GM21576 (cell line): Measurements from ENCODE around the gene SOCS7.
"Not testable (repeated sequence)": the region's sequence is repeated elsewhere in the genome, so short reads cannot be mapped to it uniquely, and the experiment has no call there.

Experiments used
- ATAC-seq: cut with Tn5 transposase; IDR thresholded peaks from one replicate; pipeline ENCODE4 v1.9.1; 2021; ENCODE audit warnings: mild to moderate bottlenecking, moderate library complexity; ENCODE audit not compliant: unreplicated experiment

SOCS7 gene

GRCh38 chr17:38434178-38434665 is 82.6 kb downstream of the SOCS7 start:
- no peak for ATAC-seq

- ATAC-seq: no peak
Observed at GRCh38 chr17:38435795-38436194, 84.2 kb downstream of the SOCS7 start.

DNA sequence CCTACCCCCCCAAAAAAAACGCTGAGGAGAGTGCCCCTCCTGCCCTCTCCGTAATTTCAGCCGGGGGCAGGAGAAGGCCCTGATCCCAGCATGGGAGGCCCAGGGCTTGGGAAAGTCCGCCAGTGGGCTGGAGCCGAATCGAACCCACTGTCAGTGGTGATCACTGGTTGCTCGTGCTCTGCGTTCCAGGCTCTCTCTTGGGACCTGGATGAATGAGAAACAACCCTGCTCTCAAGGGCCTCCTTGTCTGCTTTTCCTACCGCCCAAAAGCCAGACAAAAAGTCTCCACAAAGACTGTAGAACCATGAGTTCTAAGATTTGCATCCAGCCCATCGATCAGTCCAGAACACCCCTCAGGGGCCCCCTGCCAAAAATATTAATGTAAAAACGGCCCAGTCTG is 84.7 kb downstream of the SOCS7 start:
- no peak for ATAC-seq

GRCh38 chr17:38437313-38437712 is 85.7 kb downstream of the SOCS7 start:
- not testable (repeated sequence) for ATAC-seq

GRCh38 chr17:38439436-38439835 is 87.8 kb downstream of the SOCS7 start:
- no peak for ATAC-seq

DNA sequence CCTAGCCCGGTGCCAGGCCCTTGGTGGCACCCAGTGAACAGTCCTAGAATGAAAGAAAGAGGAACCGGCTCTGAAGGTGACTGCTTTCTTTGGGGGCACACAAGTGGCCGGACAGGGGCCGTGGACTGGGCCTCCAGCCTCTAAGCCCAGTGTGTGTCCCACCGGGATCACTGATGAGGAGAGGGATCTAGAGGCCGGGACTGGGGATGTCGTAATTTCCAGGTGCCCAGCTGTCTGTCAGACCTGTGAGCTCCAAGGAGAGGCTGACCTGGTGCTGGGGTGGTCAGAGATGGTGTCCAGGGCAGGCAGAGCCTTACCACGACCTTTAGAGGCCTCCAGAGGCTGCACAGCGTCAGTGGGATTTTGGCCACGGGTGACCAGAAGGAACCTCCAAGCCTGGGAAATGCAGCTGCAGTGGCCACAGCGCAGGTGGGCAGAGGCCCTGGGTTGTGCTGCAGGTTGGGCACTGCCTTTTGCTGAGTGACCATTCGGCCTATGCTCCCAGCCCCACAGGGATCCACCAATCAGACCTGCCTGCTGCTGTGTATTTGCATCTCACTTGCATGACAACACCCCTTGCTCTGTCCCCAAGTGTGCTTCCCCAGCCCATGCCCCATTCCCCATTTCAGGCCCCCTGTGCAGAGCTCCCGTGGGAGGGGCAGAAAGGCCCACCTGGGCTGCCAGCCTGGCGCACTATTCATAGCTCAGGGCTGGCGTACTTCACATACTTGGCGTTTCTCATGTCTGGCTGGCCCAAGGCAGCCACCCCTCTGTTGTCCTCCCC is 89.2 kb downstream of the SOCS7 start:
- no peak for ATAC-seq

- ATAC-seq: no peak
Observed at GRCh38 chr17:38441429-38442061, 89.9 kb downstream of the SOCS7 start.

GRCh38 chr17:38442548-38442947 is 90.9 kb downstream of the SOCS7 start:
- ATAC-seq: no peak

GRCh38 chr17:38443356-38444031 is 91.8 kb downstream of the SOCS7 start:
- ATAC-seq: no peak

GRCh38 chr17:38444151-38444550 is 92.5 kb downstream of the SOCS7 start:
- ATAC-seq: no peak

DNA sequence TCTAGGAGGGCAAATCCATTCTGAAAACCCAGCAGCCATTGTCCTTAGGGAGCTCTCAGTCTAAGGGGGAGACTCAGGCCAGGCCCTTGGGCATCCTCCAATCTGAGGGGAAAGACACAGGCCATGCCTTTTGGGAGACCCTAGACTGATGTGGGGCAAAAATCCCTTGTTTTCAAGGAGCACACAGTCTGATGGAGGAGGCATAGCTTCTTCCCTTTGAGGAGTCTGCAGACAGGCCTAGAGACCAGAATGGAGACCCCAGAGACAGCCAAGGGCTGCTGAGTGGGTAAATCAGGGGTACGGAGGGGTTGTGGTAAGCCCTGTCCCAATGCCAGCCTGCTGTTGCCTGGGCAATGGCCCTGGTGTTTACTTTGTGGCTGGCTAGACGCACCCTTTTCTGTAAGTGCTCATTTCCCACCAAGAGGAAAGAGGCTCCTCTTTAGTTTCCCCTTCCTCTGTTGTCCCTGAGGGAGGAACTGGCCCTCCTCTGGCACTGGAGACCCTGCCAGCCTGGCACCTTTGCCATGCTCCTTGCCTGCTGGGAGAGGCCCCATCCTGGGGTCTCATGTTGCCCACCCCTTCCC is 96.0 kb downstream of the SOCS7 start:
- no peak for ATAC-seq

GRCh38 chr17:38448208-38448771 is 96.6 kb downstream of the SOCS7 start:
- no peak for ATAC-seq

- ATAC-seq: no peak
Observed at GRCh38 chr17:38449364-38449763, 97.7 kb downstream of the SOCS7 start.

- no peak for ATAC-seq
Observed at GRCh38 chr17:38450557-38451029, 98.9 kb downstream of the SOCS7 start.

DNA sequence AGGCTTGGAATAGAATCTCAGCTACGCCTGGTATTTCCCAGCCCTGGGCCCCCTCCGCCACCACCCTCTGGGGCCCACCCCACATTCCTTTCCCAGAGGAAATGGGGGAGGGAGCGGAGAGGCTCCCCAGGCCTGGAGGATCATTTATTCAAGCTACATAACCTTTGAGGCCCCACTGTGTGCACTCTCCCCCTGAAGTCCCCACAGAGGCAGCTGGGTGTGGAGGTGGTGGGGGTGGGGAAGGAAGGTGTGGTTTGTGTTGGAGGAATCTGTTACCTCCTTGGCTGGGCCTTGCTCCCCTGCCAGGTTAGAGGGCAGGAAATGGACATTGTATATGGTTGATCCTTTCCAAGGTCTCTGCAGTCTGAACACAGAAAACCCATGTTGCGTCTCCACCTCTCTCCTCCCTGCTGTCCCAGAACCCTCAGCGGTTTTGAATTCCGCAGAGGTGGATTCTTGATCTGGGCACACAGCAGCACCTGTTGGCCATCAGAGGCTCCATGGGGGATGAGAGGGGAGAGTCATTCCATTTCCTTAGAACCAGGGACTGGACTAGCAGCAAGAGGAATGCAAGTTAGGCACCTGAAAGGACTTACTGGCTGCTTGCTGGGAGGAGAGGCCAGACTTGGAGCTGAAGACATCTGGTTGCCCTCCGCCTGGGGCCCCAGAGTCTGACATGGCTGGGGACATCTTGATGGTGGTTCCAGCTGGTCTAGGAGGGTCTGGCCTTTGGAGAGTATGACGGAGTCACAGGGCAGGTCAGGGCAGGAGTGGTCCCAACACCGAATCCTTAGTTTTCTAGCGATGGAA is 99.6 kb downstream of the SOCS7 start:
- ATAC-seq: no peak

GRCh38 chr17:38451840-38452529 is 100.3 kb downstream of the SOCS7 start:
- ATAC-seq: no peak

- ATAC-seq: no peak
Observed at GRCh38 chr17:38452719-38453118, 101.1 kb downstream of the SOCS7 start.

- ATAC-seq: no peak
Observed at GRCh38 chr17:38453951-38454421, 102.3 kb downstream of the SOCS7 start.

DNA sequence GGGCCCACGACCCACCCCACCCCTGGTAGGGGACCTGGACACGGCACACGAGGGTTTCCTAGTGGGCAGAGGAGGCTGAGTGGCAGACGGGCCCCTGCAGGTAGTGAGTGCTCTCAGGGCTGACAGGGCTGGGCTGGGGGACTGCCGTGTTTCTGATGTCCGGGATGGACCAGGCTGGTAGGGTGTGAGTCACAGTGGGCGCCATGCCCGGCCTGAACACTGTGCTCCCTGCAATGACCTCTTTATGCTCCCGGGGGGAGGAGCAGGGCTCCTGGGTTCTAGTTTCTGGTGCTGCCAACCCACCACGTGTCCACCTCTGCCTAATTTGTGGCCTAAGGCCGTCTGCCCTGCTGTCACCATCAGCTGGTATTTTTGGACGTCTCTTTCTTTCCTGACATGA is 102.9 kb downstream of the SOCS7 start:
- ATAC-seq: no peak
